Stimulated activated CD4-positive, alpha-beta T cell treated with anti-CD3 and anti-CD28 coated beads, Interleukin-12 subunit alpha, Interleukin-12 subunit beta, amount 100 ng/mL, for 24 hours (primary cell): ENCODE measurements around the gene OR52D1.

Experiments
- DNase-seq, 2 experiments: peaks; one replicate each; pipeline ENCODE4 v3.0.0-alpha.2; 2020; ENCODE audit warnings: low read depth in 2 of 2

The OR52D1 gene

GRCh38 chr11:5488385-5488784, at the start of gene OR52D1:
Gene OR52D1, plus strand, starts transcription at chr11:5488685. Its CDS starts 22 bp downstream, at chr11:5488707.
- no peak for DNase-seq

DNA sequence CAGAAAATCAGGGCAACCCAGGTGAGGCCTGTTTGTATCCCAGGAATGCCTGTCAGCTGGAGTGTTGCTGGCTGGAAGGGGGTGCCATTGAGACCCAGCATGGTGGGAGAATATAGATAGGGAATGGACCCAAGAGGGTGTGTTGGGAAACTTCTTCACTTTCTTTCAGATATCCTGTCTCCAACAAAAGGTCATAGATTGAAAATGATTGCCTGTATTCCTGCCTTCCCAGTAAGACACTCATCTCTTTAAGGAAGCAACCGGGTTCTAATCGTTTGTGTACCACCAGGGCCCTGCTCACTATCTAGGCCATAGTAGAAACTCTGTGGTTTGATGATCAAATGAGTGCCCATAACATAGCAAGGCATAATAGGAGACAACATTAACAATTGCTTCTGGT, 47.1 kb upstream of the OR52D1 start, which contains the start of gene OR51I1:
Gene OR51I1 (minus strand): TSS at position 101 of the 400 bp plus-strand sequence. CDS start 0 bp downstream, at position 101.
- DNase-seq, result no peak

- DNase-seq, result no peak
Observed at GRCh38 chr11:5443835-5444393, 44.6 kb upstream of the OR52D1 start.

DNA sequence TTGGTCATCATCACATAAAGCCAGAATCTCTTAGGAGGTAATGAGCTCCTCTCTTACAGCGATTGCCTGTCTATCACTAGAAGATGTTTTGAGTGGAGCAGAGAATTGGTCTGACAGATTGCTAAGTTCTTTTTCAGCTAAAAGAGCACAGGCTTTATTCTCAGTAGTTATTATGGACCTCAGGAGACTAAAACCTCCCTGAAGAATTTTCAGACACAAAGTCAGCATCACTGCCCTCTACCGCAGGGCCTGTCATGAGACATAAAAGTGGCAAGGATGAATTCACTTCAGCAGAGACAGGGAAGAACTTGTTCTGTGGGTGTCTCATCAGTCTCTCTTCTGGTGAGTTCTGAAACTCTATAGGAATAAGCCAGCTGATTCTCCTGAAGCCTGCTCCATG, 39.5 kb upstream of the OR52D1 start, which contains the start of gene OR51I2:
Gene OR51I2 (plus strand): TSS at position 301 of the 400 bp plus-strand sequence. CDS start 4,166 bp downstream, outside the sequence.
- no peak for DNase-seq

DNA sequence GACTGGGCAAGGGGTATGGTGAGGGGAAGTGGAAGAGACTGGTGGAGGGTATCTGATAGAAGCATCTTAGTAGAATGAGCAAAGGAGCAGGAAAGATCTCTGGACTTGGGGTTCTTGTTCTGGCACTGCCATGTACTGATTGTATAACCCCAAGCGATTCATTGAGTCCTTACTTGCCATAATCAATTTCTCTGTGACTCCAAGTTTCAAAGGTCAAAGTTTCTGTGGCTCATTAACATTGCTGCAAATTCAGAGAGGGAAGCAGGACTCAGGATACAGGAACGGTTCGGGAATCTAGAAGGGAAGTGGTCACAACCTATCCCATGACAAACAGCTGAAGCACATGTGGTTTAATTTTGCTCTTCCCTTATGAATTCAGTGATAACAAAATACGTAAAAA, 39.1 kb upstream of the OR52D1 start:
- no peak for DNase-seq

DNA sequence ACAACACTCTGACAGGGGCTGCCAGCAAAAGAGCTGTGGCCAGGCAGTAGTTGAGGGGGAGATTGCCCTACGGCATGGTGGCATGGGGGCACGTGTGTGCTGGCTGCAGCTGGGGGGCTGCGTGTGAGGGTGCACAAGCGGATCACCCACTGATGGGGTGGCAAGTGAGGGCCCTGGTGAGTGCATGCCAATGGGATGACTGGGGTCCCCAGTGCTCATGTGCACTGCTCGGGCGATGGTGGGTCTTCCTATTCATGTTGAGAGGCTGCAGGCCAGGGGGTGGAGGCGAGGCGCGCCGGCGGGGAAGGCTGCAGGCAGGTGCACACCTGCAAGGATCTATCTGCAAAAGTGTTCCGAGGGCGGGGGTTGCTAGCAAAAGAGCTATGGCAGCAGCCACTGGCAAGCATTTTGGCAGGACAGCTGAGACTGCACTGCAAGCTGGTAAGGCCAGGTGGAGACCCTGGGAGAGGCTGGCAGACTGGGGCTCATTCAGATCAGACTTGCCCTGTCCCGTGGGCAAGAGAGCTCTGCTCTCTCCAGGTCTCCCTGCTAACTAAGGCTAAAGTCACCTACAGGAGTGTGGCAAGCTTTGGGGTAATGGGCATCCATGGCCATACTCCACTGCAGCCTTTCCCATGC, 27.4 kb upstream of the OR52D1 start:
- DNase-seq, result no peak

DNA sequence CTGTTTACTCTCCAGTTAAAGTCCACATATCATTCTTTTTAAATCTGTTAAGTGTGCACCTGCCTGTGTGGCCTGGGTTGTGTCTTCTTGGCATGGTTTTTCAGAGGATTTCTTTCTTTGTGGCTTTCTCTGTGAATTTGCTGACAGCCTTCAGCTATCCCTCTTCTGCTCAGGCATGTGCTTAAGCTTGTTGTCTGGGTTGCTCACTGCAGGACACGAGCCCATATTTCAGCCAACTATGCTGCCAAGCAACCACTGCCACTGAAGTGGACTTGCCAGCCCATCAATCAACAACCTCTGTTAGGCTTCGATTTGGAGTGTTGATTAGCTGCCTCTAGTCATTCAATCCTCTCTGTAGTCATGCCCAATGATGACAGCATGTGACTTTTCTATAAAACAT, 21.0 kb upstream of the OR52D1 start:
- DNase-seq, result no peak

DNA sequence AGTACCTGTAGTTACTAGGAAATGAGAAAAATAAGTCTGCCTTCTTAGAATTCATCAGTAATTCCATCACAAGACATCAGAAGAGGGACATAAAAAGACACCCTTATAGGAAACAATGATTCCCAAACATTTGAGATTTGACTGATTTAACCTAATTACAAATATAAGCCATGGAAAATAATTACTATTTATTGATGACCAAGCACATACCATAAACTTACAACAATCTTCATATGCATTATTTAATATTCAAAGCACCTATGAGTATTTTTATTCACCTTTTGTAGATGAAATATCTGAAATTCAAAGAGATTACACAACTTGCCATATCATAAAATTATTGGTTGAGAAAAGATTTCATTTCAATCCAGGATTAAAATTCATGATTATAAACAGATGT, 14.6 kb upstream of the OR52D1 start:
- no peak for DNase-seq

DNA sequence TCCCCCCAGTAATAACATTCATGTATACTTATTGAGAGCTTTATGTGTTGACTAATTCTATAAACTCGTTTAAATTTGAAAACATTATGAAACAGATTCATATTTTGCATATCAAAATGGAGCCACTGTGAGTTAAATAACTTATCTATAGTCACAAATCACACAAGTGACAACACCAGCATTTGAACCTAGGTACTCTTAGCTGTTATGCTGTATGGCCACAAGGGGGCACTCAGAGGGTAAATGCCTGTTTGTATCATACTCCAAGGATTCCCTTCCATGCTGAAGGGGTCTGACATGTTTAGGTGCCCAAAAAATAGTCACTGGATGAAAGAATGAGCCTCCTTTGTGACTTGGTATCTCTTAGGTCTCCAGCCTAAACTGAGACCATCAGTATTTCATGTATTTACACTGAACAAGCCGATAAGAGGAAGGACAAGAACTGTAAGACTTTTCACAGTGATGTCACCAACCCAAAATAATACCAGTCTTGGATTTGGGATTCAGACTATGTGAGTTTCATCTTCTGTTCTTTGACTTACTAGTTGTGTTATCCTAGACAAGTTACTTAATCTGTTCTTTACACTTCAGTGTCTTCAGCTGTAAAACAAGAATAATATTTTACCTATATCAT, 12.2 kb upstream of the OR52D1 start:
- no peak for DNase-seq

- DNase-seq, result no peak
Observed at GRCh38 chr11:5486003-5486402, 2.5 kb upstream of the OR52D1 start.

- DNase-seq, result no peak
Observed at GRCh38 chr11:5486421-5486820, 2.1 kb upstream of the OR52D1 start.

- DNase-seq, result no peak
Observed at GRCh38 chr11:5488798-5489399, 414 bp downstream of the OR52D1 start.

DNA sequence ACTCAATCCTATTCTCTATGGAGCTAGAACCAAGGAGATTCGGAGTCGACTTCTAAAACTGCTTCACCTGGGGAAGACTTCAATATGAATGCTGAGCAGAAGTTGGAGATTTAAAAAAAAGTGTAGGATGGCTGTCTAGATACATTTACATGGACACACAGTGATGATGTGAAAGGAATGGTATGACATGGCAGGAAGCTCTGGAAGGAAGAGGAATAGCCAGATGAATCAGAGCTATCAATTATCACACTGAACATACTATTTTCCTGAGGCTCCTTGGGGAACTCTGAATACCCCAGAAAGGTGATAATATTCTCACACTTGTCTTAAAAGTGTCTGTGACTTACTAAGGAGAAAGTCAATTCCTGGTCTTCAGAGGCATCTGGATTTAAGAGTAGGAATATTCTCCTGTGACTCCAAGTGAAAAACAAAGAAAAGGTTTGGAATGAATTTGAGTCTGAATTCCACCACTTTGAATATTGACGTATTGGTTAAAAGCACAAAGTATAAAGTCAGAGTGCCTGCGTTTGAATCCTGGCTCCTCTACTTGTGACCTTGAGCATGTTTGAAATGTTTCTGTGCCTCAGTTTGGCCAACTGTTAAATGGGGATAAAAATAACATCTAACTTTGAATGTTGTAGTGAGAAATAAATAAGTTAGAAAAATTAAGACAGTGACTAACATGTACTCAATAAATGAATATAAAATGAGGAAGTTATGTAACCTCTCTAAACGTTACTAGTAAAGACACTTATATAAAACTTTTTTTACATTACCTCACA, 1.3 kb downstream of the OR52D1 start:
- DNase-seq, result no peak

DNA sequence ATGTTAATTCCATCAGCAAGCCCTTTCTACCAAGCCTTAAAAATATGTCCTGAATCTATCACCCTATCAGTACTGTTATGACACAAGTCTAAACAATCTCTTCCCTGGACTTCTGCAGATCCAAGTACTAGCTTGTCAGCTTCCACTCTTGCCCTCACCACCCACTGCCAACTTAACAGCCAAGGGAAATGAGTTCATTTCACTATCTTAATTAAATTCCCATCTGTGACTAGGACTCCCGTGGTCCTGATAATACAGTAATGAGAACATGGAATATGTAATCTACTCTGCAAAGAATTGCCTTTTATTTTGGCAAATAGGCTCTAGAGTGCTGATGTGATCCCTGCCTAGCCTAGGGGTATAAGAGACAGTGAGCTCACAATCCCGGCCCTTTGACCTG, 11.2 kb downstream of the OR52D1 start:
- no peak for DNase-seq

DNA sequence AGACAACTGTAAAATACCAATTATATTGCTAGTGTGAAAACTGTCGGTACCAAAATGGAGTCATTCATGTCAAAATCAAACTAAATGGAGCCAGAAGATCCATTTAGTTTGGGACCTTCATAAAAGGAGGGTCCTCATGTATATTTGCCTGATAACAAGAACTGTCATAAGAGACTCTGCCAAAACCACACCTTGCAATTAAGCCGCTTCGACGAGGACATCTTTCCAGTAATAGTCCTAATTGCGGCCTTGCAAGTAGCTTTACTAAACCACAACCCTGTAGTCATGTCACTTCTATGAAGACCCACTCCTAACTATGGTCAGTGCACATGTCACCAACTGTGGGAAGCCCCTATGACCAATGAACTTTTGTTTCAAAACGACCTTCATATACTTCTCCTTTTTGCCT, 11.9 kb downstream of the OR52D1 start:
- no peak for DNase-seq

DNA sequence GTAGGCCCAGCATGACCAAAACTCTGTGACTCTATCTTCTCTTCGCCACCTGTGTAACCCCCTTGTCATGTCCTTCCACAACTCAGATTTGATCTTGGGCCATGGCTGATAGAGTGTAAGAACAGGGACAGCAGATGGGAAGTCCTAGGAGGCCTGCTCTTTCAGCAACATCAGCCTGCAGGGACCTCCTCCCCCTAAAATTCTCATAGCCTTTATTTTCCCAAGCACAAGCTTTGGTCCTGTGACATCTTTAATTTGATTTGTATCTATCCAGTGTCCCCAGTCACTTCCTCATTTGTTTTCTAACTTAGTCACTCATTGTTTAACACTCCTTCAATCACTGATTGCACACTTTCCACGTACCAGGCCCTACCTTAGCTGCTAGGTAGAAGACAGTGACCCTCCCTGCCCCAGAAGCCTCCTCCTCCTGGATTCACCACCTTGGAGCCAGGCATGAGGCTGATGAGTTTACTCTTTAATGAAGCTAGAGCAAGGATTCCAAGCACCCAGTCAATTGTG, 16.0 kb downstream of the OR52D1 start:
- DNase-seq, result no peak

GRCh38 chr11:5505363-5506048, 17.0 kb downstream of the OR52D1 start:
- DNase-seq, result no peak

DNA sequence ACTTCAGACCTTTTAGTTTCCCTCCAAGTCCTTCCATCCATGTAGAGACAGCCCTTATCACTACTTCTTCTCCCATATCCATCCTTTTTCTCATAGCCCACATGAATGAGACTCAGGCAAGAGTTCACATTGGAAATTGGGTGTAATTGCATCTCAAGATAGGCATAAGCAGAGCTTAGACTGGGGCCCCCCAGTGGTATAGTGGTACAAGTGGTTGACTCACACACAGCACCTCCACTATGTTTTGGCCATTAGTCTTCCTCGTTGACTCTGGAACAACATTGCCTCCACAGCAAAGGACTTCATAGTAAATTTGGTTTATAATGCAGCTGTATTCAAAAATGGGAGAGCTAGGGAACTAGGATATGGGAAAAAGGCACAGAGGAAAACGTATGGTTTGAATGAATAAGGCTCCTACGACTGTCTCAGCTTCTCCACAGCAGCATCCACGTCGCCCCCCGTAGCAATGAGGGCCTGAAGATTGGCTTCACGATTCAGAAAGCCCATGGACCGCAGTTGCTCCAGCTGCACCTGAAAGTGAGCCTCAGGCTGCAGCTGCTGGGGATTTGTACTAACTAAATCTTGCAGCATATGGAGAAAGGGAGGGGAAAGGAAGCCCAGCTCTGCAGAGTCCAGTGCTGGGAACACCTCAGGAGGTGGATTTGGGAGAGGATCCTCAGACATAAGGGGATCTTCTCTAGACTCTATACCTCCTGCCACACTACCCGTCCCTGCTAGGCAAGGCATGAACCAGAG, 18.9 kb downstream of the OR52D1 start:
- DNase-seq, result no peak

- no peak for DNase-seq
Observed at GRCh38 chr11:5507933-5508305, 19.4 kb downstream of the OR52D1 start.

DNA sequence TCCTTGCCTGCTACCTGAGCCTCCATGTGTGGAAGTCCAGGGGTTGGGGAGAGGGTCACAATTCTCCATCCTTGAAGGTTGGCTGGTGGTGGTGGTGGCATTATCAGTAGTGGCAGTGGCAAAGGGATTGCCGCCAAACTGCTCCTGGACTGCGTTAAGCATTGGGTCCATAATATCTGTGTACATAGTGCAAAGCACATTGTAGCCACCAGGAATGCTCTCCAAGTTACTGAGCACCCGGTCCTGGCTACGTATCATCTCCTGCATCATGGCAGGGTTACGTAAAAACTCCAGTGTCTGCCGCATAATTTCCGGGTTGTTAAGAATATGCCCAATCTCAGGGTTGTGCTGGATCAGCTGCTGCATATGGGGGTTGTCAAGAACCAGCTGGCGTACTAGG, 20.1 kb downstream of the OR52D1 start:
- DNase-seq, result no peak
